Left kidney (tissue), 2 donors: Measurements from ENCODE around the gene RPS15. TPM values are rescaled to one million over a fixed set of nuclear protein-coding genes. Genes with fewer than 3 reads are reported as not detected.
"Not testable (repeated sequence)": the region's sequence is repeated elsewhere in the genome, so short reads cannot be mapped to it uniquely, and the experiment has no call there.

Source experiments
- DNase-seq: peaks from one replicate; pipeline ENCODE4 v3.0.0-alpha.2; 2013
- polyA plus RNA-seq: library from polyadenylated mRNA; unstranded; fragments of 120-200 nt; gene quantifications from one replicate; pipeline ENCODE4 v1.2.1, GENCODE V29; 2013; ENCODE audit not compliant: insufficient read length

RPS15 gene
- polyA plus RNA-seq, 1 donor, result 539 TPM

GRCh38 chr19:1431759-1432506 lies 6.3 kb upstream of the RPS15 start:
- no peak for DNase-seq

- DNase-seq, result no peak
Observed at GRCh38 chr19:1432507-1432887, 5.7 kb upstream of the RPS15 start.

- no peak for DNase-seq
Observed at GRCh38 chr19:1433119-1434039, 4.8 kb upstream of the RPS15 start.

- DNase-seq, result no peak
Observed at GRCh38 chr19:1434040-1434366, 4.2 kb upstream of the RPS15 start.

GRCh38 chr19:1434577-1435060 lies 3.6 kb upstream of the RPS15 start:
- no peak for DNase-seq

GRCh38 chr19:1435378-1435989 lies 2.7 kb upstream of the RPS15 start:
- DNase-seq, result no peak

GRCh38 chr19:1437609-1438008 lies 587 bp upstream of the RPS15 start:
- DNase-seq, result no peak

GRCh38 chr19:1438933-1439354 lies 748 bp downstream of the RPS15 start:
- no peak for DNase-seq

GRCh38 chr19:1439525-1440417 lies 1.6 kb downstream of the RPS15 start:
- not testable (repeated sequence) for DNase-seq

- DNase-seq, result no peak
Observed at GRCh38 chr19:1440418-1440801, 2.2 kb downstream of the RPS15 start.

- DNase-seq, result no peak
Observed at GRCh38 chr19:1441022-1441426, 2.8 kb downstream of the RPS15 start.

GRCh38 chr19:1441677-1442438 lies 3.7 kb downstream of the RPS15 start:
- no peak for DNase-seq

GRCh38 chr19:1445185-1445931 lies 7.2 kb downstream of the RPS15 start:
- DNase-seq, result no peak

GRCh38 chr19:1445932-1446712 lies 7.9 kb downstream of the RPS15 start:
- DNase-seq, result no peak

- DNase-seq, result no peak
Observed at GRCh38 chr19:1446713-1447481, 8.7 kb downstream of the RPS15 start.

GRCh38 chr19:1447504-1447903 lies 9.3 kb downstream of the RPS15 start:
- no peak for DNase-seq

- DNase-seq, result no peak
Observed at GRCh38 chr19:1447944-1448343, 9.7 kb downstream of the RPS15 start.
